Liver (tissue), 9 donors: ENCODE measurements around the gene PRR30. TPM values are rescaled to one million over a fixed set of nuclear protein-coding genes. Genes with fewer than 3 reads are reported as not detected.
"Not testable (repeated sequence)": the region's sequence is repeated elsewhere in the genome, so short reads cannot be mapped to it uniquely, and the experiment has no call there.

Experiments
- DNase-seq: peaks from one replicate; pipeline ENCODE4 v3.0.0-alpha.2; 2017; ENCODE audit warnings: low spot score
- H3K27ac ChIP-seq, 2 donors: one replicate each; pipeline ENCODE4 v1.7.0; 2013; ENCODE audit warnings: inconsistent platforms in 2 of 2, low read length in 2 of 2, control low read depth in 1 of 2, low read depth in 1 of 2, mild to moderate bottlenecking in 1 of 2
- H3K27me3 ChIP-seq, 4 donors: one replicate each; pipeline versions ENCODE4 v1.6.1 to v1.7.0; 2013; ENCODE audit warnings: low read length in 3 of 4, inconsistent platforms in 1 of 4, mild to moderate bottlenecking in 1 of 4, moderate library complexity in 1 of 4; ENCODE audit not compliant: control insufficient read depth in 4 of 4, insufficient read depth in 4 of 4
- H3K36me3 ChIP-seq, 4 donors: one replicate each; pipeline versions ENCODE4 v1.6.1 to v1.7.0; 2013; ENCODE audit warnings: low read length in 3 of 4, mild to moderate bottlenecking in 3 of 4, low read depth in 1 of 4, moderate library complexity in 1 of 4; ENCODE audit not compliant: control insufficient read depth in 4 of 4, insufficient read depth in 3 of 4
- H3K4me1 ChIP-seq, 4 donors: one replicate each; pipeline versions ENCODE4 v1.6.1 to v1.7.0; 2013; ENCODE audit warnings: low read length in 3 of 4, mild to moderate bottlenecking in 3 of 4, moderate library complexity in 1 of 4; ENCODE audit not compliant: control insufficient read depth in 4 of 4, insufficient read depth in 4 of 4
- H3K4me3 ChIP-seq, 3 donors: one replicate each; pipeline versions ENCODE4 v1.6.1 to v1.7.0; 2013; ENCODE audit warnings: low read length in 3 of 3, control low read depth in 1 of 3, low read depth in 1 of 3, mild to moderate bottlenecking in 1 of 3
- H3K9ac ChIP-seq, 2 donors: one replicate each; pipeline ENCODE4 v1.7.0; 2013; ENCODE audit warnings: low read length in 2 of 2, mild to moderate bottlenecking in 2 of 2, moderate library complexity in 2 of 2, control low read depth in 1 of 2, low read depth in 1 of 2
- H3K9me3 ChIP-seq, 4 donors: one replicate each; pipeline versions ENCODE4 v1.6.1 to v1.7.0; 2013; ENCODE audit warnings: low read length in 3 of 4; ENCODE audit not compliant: control insufficient read depth in 4 of 4
- EGR1 ChIP-seq, 2 donors: IDR thresholded peaks; 2 replicates each; pipeline ENCODE4 v1.6.1; 2016 to 2018; ENCODE audit warnings: antibody characterized with exemption in 2 of 2, low read depth in 2 of 2
- FOXA1 ChIP-seq: IDR thresholded peaks from 2 replicates; pipeline ENCODE4 v1.6.1; 2016; ENCODE audit warnings: antibody characterized with exemption
- FOXA2 ChIP-seq: IDR thresholded peaks from 2 replicates; pipeline ENCODE4 v1.6.1; 2016; ENCODE audit warnings: antibody characterized with exemption
- GABPA ChIP-seq, 2 donors: IDR thresholded peaks in 1 of 2; conservative IDR thresholded peaks in 1 of 2; 2 replicates each; pipeline ENCODE4 v1.6.1; 2016; ENCODE audit warnings: antibody characterized with exemption in 2 of 2, mild to moderate bottlenecking in 1 of 2, moderate library complexity in 1 of 2
- HNF4A ChIP-seq, 2 donors: conservative IDR thresholded peaks; 2 replicates each; pipeline ENCODE4 v1.6.1; 2016; ENCODE audit warnings: antibody characterized with exemption in 2 of 2, mild to moderate bottlenecking in 2 of 2
- HNF4G ChIP-seq: IDR thresholded peaks from 2 replicates; pipeline ENCODE4 v1.6.1; 2016; ENCODE audit warnings: antibody characterized with exemption
- JUND ChIP-seq, 2 donors: IDR thresholded peaks; 2 replicates each; pipeline ENCODE4 v1.6.1; 2016; ENCODE audit warnings: antibody characterized with exemption in 2 of 2
- NR2F2 ChIP-seq: IDR thresholded peaks from 2 replicates; pipeline ENCODE4 v1.6.1; 2016; ENCODE audit warnings: antibody characterized with exemption
- RAD21 ChIP-seq, 2 donors: IDR thresholded peaks; 2 replicates each; pipeline ENCODE4 v1.6.1; 2016; ENCODE audit warnings: antibody characterized with exemption in 2 of 2, mild to moderate bottlenecking in 2 of 2
- RXRA ChIP-seq, 2 donors: IDR thresholded peaks; 2 replicates each; pipeline ENCODE4 v1.6.1; 2017 to 2018; ENCODE audit warnings: antibody characterized with exemption in 2 of 2, mild to moderate bottlenecking in 1 of 2
- SP1 ChIP-seq: IDR thresholded peaks from 2 replicates; pipeline ENCODE4 v1.6.1; 2018; ENCODE audit warnings: antibody characterized with exemption, mild to moderate bottlenecking
- TAF1 ChIP-seq: conservative IDR thresholded peaks from 2 replicates; pipeline ENCODE4 v1.6.1; 2016; ENCODE audit warnings: antibody characterized with exemption, mild to moderate bottlenecking
- YY1 ChIP-seq: IDR thresholded peaks from 2 replicates; pipeline ENCODE4 v1.6.1; 2016; ENCODE audit warnings: antibody characterized with exemption, mild to moderate bottlenecking
- WGBS: extraction: QIAGEN DNeasy Blood & Tissue Kit; methylation state at CpG from one replicate; pipeline ENCODE4 v1.1.7; 2013; 5-methylcytosine and 5-hydroxymethylcytosine counted together
- polyA plus RNA-seq, 2 donors: library from polyadenylated mRNA; stranded (reverse) in 1 of 2; unstranded in 1 of 2; fragments of 200-250 nt in 1 of 2; fragments of >200 nt in 1 of 2; fragmentation: Nextera tagmentation in 1 of 2; extraction: Ambion mirVana in 1 of 2; gene quantifications; one replicate each; pipeline versions ENCODE4 v1.2.1 to v1.2.3, GENCODE V29; 2013 to 2015
- total RNA-seq, 2 donors: library from RNA; depleted of rRNA; stranded (reverse); fragments of >200 nt; gene quantifications; one replicate each; pipeline ENCODE4 v1.2.3, GENCODE V29; 2014
- TF ChIP-seq, protein P1 (sequence below): IDR thresholded peaks from 2 replicates; pipeline ENCODE4 v1.6.1; 2016; ENCODE audit warnings: antibody characterized with exemption
- TF ChIP-seq, protein P2 (sequence below): IDR thresholded peaks from 2 replicates; pipeline ENCODE4 v1.6.1; 2016; ENCODE audit warnings: antibody characterized with exemption, mild to moderate bottlenecking
- TF ChIP-seq, protein P3 (sequence below): IDR thresholded peaks from 2 replicates; pipeline ENCODE4 v1.6.1; 2016; ENCODE audit warnings: antibody characterized with exemption
- TF ChIP-seq, protein P4 (sequence below): IDR thresholded peaks from 2 replicates; pipeline ENCODE4 v1.6.1; 2016; ENCODE audit warnings: antibody characterized with exemption
- donor health status: healthy.
- donor health status: healthy.
- donor health status: healthy.
- donor health status: healthy.
- donor health status: healthy.

PRR30 gene
- total and polyA plus RNA-seq, 4 donors = not detected

DNA sequence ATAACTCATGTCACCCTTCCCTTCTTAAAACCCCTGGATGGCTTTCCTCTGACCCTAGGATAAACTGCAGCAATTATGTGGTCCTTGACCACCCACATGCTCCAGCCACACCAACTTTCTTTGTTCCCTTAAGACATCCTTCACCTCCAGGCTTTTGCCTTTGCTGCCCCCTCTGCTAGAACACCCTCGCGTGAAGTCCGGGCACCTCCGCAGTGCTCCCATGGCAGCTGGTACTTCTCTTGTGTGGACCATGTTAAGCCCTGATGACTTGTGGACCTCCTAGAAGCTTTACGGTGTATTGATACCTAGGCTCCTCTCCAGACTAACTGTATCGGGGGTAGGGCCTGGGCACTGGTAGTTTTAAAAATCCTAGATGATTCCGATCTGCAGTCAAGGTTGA lies 16.4 kb downstream of the PRR30 start:
- no peak for DNase-seq
- Histone ChIP-seq H3K36me3 (no peaks in the 10 kb centered on the region), H3K9me3 (no peaks in the 10 kb centered on the region), H3K4me3 (peak overlapping the region in 1 of 3 donors; percentile 61), H3K4me1 (peaks cover 9 to 37% (median 21%) of the 10 kb centered on the region in 4 donors), H3K9ac (no peak overlapping the region), H3K27ac (no peak overlapping the region), H3K27me3 (peaks cover 0 to 2% (median 0%) of the 10 kb centered on the region in 4 donors)
- TF ChIP-seq JUND (IDR thresholded peaks at IDR 0.05) = no peak
- WGBS = 95% methylated on average over 7 of the region's 7 CpGs

DNA sequence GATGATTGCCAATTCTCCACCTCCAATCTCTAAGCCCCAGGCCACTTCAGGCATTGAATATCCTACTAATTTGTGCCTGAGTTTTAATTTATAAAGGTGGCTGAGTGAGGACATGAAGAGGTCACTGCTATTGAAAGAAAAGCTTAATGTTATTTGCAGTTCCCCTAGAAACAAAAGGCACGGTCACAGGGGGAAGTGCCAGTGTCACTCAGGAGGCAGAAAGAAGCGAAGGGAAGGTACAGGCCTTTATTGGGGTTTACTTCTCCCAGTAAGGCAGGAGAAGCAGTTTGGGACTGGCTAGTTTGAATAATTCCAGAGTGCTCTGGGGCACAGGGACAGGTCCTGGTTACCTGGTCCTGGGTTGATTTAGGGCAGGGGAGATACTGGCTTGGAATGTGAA lies 17.3 kb downstream of the PRR30 start:
- DNase-seq = no peak
- H3K36me3 ChIP-seq = no peaks in the 10 kb centered on the region
- peaks cover 0 to 2% (median 0%) of the 10 kb centered on the region in 4 donors for H3K27me3 ChIP-seq
- no peak overlapping the region for H3K27ac ChIP-seq
- 90% methylated on average over 2 of the region's 2 CpGs for WGBS
- no peaks in the 10 kb centered on the region for H3K9me3 ChIP-seq
- no peak for TF ChIP-seq TAF1
- no peak for TF ChIP-seq HNF4A (conservative IDR thresholded peaks at IDR 0.05)
- TF ChIP-seq, protein P1, sequence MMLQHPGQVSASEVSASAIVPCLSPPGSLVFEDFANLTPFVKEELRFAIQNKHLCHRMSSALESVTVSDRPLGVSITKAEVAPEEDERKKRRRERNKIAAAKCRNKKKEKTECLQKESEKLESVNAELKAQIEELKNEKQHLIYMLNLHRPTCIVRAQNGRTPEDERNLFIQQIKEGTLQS = no peak
- TF ChIP-seq HNF4G = no peak
- TF ChIP-seq, protein P2, sequence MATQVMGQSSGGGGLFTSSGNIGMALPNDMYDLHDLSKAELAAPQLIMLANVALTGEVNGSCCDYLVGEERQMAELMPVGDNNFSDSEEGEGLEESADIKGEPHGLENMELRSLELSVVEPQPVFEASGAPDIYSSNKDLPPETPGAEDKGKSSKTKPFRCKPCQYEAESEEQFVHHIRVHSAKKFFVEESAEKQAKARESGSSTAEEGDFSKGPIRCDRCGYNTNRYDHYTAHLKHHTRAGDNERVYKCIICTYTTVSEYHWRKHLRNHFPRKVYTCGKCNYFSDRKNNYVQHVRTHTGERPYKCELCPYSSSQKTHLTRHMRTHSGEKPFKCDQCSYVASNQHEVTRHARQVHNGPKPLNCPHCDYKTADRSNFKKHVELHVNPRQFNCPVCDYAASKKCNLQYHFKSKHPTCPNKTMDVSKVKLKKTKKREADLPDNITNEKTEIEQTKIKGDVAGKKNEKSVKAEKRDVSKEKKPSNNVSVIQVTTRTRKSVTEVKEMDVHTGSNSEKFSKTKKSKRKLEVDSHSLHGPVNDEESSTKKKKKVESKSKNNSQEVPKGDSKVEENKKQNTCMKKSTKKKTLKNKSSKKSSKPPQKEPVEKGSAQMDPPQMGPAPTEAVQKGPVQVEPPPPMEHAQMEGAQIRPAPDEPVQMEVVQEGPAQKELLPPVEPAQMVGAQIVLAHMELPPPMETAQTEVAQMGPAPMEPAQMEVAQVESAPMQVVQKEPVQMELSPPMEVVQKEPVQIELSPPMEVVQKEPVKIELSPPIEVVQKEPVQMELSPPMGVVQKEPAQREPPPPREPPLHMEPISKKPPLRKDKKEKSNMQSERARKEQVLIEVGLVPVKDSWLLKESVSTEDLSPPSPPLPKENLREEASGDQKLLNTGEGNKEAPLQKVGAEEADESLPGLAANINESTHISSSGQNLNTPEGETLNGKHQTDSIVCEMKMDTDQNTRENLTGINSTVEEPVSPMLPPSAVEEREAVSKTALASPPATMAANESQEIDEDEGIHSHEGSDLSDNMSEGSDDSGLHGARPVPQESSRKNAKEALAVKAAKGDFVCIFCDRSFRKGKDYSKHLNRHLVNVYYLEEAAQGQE = no peak
- TF ChIP-seq JUND (IDR thresholded peaks at IDR 0.05) = no peak
- no peak for TF ChIP-seq RAD21 (IDR thresholded peaks at IDR 0.05)
- no peak for TF ChIP-seq SP1
- no peak for TF ChIP-seq FOXA2
- TF ChIP-seq GABPA (IDR thresholded peaks at IDR 0.05 in 1 of 2, conservative IDR thresholded peaks at IDR 0.05 in 1 of 2) = no peak
- no peak for TF ChIP-seq NR2F2
- no peak for TF ChIP-seq FOXA1
- no peak for TF ChIP-seq EGR1 (IDR thresholded peaks at IDR 0.05; ENCODE audit: low read depth in 2 of 2)
- no peak for TF ChIP-seq RXRA (IDR thresholded peaks at IDR 0.05)
- TF ChIP-seq, protein P3, sequence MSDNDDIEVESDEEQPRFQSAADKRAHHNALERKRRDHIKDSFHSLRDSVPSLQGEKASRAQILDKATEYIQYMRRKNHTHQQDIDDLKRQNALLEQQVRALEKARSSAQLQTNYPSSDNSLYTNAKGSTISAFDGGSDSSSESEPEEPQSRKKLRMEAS = no peak
- TF ChIP-seq YY1 = no peak
- TF ChIP-seq, protein P4, sequence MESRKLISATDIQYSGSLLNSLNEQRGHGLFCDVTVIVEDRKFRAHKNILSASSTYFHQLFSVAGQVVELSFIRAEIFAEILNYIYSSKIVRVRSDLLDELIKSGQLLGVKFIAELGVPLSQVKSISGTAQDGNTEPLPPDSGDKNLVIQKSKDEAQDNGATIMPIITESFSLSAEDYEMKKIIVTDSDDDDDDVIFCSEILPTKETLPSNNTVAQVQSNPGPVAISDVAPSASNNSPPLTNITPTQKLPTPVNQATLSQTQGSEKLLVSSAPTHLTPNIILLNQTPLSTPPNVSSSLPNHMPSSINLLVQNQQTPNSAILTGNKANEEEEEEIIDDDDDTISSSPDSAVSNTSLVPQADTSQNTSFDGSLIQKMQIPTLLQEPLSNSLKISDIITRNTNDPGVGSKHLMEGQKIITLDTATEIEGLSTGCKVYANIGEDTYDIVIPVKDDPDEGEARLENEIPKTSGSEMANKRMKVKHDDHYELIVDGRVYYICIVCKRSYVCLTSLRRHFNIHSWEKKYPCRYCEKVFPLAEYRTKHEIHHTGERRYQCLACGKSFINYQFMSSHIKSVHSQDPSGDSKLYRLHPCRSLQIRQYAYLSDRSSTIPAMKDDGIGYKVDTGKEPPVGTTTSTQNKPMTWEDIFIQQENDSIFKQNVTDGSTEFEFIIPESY = no peak
- H3K4me3 ChIP-seq = no peak overlapping the region
- H3K4me1 ChIP-seq = peaks cover 9 to 37% (median 21%) of the 10 kb centered on the region in 4 donors
- H3K9ac ChIP-seq = no peak overlapping the region

DNA sequence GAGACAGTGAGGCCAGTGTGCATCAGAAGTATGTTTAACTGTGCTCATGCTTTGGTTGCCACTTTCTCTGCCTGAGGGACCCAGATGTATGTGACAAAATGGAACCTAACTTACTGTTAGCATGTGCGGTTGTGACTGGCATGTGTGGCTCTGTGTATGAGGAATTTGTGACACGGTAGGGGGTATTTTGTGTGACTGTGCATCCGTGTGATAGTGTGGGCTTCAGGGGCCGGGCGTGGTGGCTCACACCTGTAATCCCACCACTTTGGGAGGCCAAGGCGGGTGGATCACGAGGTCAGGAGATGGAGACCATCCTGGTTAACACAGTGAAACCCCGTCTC lies 19.9 kb downstream of the PRR30 start:
- DNase-seq, H3K9ac ChIP-seq, H3K27me3 ChIP-seq, H3K27ac ChIP-seq, H3K36me3 ChIP-seq, H3K9me3 ChIP-seq: not testable (repeated sequence)
- 85% methylated on average over 8 of the region's 8 CpGs for WGBS
- H3K4me1 ChIP-seq = peaks cover 4 to 24% (median 16%) of the 10 kb centered on the region in 4 donors
- H3K4me3 ChIP-seq = peak overlapping the region in 2 of 3 donors; percentile 7 to 52
